ENCODE data around the gene SUSD5.
"Not testable (repeated sequence)": the region's sequence is repeated elsewhere in the genome, so short reads cannot be mapped to it uniquely, and the experiment has no call there.

The SUSD5 gene

GRCh38 chr3:33111581-33111980 lies 107.0 kb downstream of the SUSD5 start:
- DNase-seq = no peak

GRCh38 chr3:33106854-33107253 lies 111.8 kb downstream of the SUSD5 start:
- DNase-seq = not testable (repeated sequence)

DNA sequence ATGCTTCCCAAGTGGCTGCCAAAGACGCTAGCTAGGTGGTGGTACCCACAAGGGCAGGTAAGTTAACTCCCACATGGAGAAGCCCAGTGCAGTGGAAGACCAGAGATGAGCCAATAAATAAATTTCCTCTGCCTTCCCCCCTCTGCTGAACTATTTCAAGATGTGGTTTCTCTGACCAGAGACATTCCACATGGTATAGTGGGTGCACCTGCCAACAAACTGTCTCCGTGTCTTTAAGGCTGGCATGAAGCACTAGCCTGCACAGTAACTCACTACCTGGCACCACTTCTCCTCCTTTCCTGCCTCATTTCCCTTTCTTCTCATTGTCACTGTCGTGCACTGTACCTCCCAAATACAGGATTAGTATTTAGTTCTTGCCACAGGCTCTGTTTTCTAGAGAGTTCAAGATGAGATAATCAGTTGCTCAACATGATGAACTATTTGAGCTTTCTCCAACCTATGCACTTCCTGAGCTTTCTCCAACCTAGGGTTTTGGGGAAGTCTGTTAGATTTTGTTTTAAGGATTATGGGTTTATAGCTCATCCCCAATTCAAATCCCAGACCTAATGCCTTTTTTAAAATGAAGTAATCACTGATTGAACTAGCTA lies 113.2 kb downstream of the SUSD5 start:
- DNase-seq = no peak

GRCh38 chr3:33104803-33105202 lies 113.8 kb downstream of the SUSD5 start:
- DNase-seq = no peak

GRCh38 chr3:33103480-33103879 lies 115.1 kb downstream of the SUSD5 start:
- no peak for DNase-seq

- DNase-seq = no peak
Observed at GRCh38 chr3:33103034-33103433, 115.6 kb downstream of the SUSD5 start.

DNA sequence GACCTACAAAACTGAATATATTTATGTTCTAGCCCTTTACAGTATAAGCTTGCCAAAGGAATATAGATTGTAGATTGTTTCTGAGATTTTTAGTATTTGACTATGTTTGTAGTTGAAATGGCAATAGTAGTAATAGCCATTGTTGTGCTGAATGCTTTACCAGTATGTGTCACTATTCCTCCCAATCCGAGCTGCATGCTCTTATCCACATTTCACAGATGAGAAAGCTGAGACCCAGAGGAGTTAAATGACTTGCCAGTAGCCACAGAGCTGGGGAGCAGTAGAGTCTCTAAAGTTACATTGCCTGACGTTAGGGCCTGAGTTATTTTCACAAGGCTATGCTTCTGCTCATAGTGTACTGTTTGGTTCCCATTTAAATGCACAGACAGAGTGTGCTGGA lies 118.4 kb downstream of the SUSD5 start:
- DNase-seq = no peak
